Adrenal gland (tissue), 5 donors: ENCODE measurements around the gene RIN1.

Experiments used
- POLR2A ChIP-seq, 2 donors: fragments of 450-650 bp; IDR thresholded peaks; one replicate each; pipeline ENCODE4 v1.6.1; 2017; ENCODE audit warnings: antibody characterized with exemption in 2 of 2, mild to moderate bottlenecking in 2 of 2, moderate library complexity in 1 of 2
- TF ChIP-seq, protein P1 (sequence below), 6 experiments: fragments of 450-650 bp in 4 of 6; fragments of 200-600 bp in 2 of 6; sonication (generic) in 1 of 6; IDR thresholded peaks; 1 replicate in 5 of 6; 2 replicates in 1 of 6; pipeline versions ENCODE4 v1.5.1 to v1.8.0; 2016 to 2021; ENCODE audit warnings: antibody characterized with exemption in 6 of 6, mild to moderate bottlenecking in 2 of 6, moderate library complexity in 1 of 6
- donor health status: DM: no; HTN: no; CAD: no.

- no peak for TF ChIP-seq POLR2A (IDR thresholded peaks at IDR 0.05)
- TF ChIP-seq, protein P1, sequence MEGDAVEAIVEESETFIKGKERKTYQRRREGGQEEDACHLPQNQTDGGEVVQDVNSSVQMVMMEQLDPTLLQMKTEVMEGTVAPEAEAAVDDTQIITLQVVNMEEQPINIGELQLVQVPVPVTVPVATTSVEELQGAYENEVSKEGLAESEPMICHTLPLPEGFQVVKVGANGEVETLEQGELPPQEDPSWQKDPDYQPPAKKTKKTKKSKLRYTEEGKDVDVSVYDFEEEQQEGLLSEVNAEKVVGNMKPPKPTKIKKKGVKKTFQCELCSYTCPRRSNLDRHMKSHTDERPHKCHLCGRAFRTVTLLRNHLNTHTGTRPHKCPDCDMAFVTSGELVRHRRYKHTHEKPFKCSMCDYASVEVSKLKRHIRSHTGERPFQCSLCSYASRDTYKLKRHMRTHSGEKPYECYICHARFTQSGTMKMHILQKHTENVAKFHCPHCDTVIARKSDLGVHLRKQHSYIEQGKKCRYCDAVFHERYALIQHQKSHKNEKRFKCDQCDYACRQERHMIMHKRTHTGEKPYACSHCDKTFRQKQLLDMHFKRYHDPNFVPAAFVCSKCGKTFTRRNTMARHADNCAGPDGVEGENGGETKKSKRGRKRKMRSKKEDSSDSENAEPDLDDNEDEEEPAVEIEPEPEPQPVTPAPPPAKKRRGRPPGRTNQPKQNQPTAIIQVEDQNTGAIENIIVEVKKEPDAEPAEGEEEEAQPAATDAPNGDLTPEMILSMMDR (IDR thresholded peaks at IDR 0.05), result no peak
Observed at GRCh38 chr11:66359662-66360087, 23.4 kb upstream of the RIN1 start.
